H1 (cell line): ENCODE measurements around the gene NTN1. TPM values are rescaled to one million over a fixed set of nuclear protein-coding genes. Genes with fewer than 3 reads are reported as not detected.

Experiments used
- ATF2 ChIP-seq: IDR thresholded peaks from 2 replicates; pipeline ENCODE4 v1.6.1; 2012; ENCODE audit warnings: low read length, inconsistent platforms
- ATF3 ChIP-seq: IDR thresholded peaks from 2 replicates; pipeline ENCODE4 v1.6.1; 2011; ENCODE audit warnings: low read depth, mild to moderate bottlenecking, low read length; ENCODE audit not compliant: insufficient read depth
- BACH1 ChIP-seq: IDR thresholded peaks from 2 replicates; pipeline ENCODE4 v1.6.1; 2012; ENCODE audit warnings: low read length, improper control_type of control experiment
- CBX5 ChIP-seq: fragments of 300-800, 300-1000 bp; sonication (generic); IDR thresholded peaks from 2 replicates; pipeline ENCODE4 v1.7.1; 2016; ENCODE audit warnings: antibody characterized with exemption, low read length, low read depth
- CBX8 ChIP-seq: fragments of 300-800, 300-1000 bp; sonication (generic); IDR thresholded peaks from 2 replicates; pipeline ENCODE4 v1.7.1; 2016; ENCODE audit warnings: low read depth, low read length, borderline replicate concordance
- CTBP2 ChIP-seq: IDR thresholded peaks from 2 replicates; pipeline ENCODE4 v1.7.0; 2011; ENCODE audit warnings: borderline replicate concordance, mild to moderate bottlenecking, moderate library complexity, mixed read lengths, low read length; ENCODE audit not compliant: insufficient read depth, insufficient read length
- JUND ChIP-seq: IDR thresholded peaks from 2 replicates; pipeline ENCODE4 v1.6.1; 2011; ENCODE audit warnings: mild to moderate bottlenecking, improper control_type of control experiment, low read length
- RBBP5 ChIP-seq: IDR thresholded peaks from 2 replicates; pipeline ENCODE4 v1.7.1; 2012; ENCODE audit warnings: low read depth, mild to moderate bottlenecking, inconsistent platforms, low read length, moderate library complexity, borderline replicate concordance
- RNF2 ChIP-seq: fragments of 200-900, 300-1000 bp; sonication (generic); IDR thresholded peaks from 2 replicates; pipeline ENCODE4 v1.7.1; 2016; ENCODE audit warnings: borderline replicate concordance, low read depth, mild to moderate bottlenecking, antibody characterized with exemption, low read length; ENCODE audit not compliant: poor library complexity, severe bottlenecking; ENCODE audit errors: missing control alignments
- SIRT6 ChIP-seq: IDR thresholded peaks from one replicate; pipeline ENCODE4 v1.7.1; 2012; ENCODE audit warnings: low read length, inconsistent platforms
- SP2 ChIP-seq: IDR thresholded peaks from 2 replicates; pipeline ENCODE4 v1.6.1; 2012; ENCODE audit warnings: mild to moderate bottlenecking, low read length, inconsistent platforms
- USF2 ChIP-seq: IDR thresholded peaks from 2 replicates; pipeline ENCODE4 v1.6.1; 2011; ENCODE audit warnings: low read length, improper control_type of control experiment
- polyA plus RNA-seq, 7 experiments: library from polyadenylated mRNA; depleted of rRNA in 3 of 7; stranded (reverse) in 5 of 7; unstranded in 2 of 7; fragments of >200 nt in 5 of 7; fragments of 200-250 nt in 2 of 7; gene quantifications; 1 replicate in 5 of 7; 2 replicates in 1 of 7; 4 replicates in 1 of 7; pipeline versions ENCODE4 v1.2.1 to v1.2.3, GENCODE V29; 2011 to 2013; ENCODE audit warnings: missing spikeins in 2 of 7, mixed read lengths in 2 of 7
- total RNA-seq: library from RNA; stranded (reverse); fragmentation: NEBNext Ultra II Directional; extraction: Animal tissue kit (Norgen Biotek cat#: 25700); gene quantifications from 2 replicates; pipeline ENCODE4 v1.2.1, GENCODE V29; 2021

The NTN1 gene
- total and polyA plus RNA-seq, 2 of the 8 experiments (the other 6 are each of a cell fraction or from before 2014, with no cell fraction given): 2.0 to 2.3 TPM

GRCh38 chr17:9002606-9003354, 18.5 kb upstream of the NTN1 start (continued):
- TF ChIP-seq BACH1: 0 out of 2 replicates have a peak, but pooled peaks have one; percentile 39
- TF ChIP-seq ATF3: no peak
- TF ChIP-seq CBX8: no peak
- TF ChIP-seq SP2: no peak
- TF ChIP-seq USF2: no peak
- no peak for TF ChIP-seq SIRT6
- no peak for TF ChIP-seq JUND
- TF ChIP-seq RBBP5: no peak
- TF ChIP-seq CTBP2: no peak
- peak; percentile 69 for TF ChIP-seq RNF2
- no peak for TF ChIP-seq ATF2
- TF ChIP-seq CBX5: no peak
